Esophagus squamous epithelium (tissue), 4 donors: ENCODE measurements around the gene DOK3.

Experiments used
- POLR2A ChIP-seq, 4 donors: fragments of 450-650 bp; IDR thresholded peaks; one replicate each; pipeline ENCODE4 v1.6.1; 2017; ENCODE audit warnings: antibody characterized with exemption in 4 of 4, mild to moderate bottlenecking in 4 of 4, moderate library complexity in 3 of 4
- TF ChIP-seq, protein P1 (sequence below), 6 experiments: fragments of 450-650 bp in 4 of 6; fragments of 200-600 bp in 2 of 6; sonication (generic) in 2 of 6; IDR thresholded peaks; one replicate each; pipeline ENCODE4 v1.5.1; 2016 to 2019; ENCODE audit warnings: antibody characterized with exemption in 6 of 6, mild to moderate bottlenecking in 4 of 6, moderate library complexity in 4 of 6

- TF ChIP-seq, protein P1, sequence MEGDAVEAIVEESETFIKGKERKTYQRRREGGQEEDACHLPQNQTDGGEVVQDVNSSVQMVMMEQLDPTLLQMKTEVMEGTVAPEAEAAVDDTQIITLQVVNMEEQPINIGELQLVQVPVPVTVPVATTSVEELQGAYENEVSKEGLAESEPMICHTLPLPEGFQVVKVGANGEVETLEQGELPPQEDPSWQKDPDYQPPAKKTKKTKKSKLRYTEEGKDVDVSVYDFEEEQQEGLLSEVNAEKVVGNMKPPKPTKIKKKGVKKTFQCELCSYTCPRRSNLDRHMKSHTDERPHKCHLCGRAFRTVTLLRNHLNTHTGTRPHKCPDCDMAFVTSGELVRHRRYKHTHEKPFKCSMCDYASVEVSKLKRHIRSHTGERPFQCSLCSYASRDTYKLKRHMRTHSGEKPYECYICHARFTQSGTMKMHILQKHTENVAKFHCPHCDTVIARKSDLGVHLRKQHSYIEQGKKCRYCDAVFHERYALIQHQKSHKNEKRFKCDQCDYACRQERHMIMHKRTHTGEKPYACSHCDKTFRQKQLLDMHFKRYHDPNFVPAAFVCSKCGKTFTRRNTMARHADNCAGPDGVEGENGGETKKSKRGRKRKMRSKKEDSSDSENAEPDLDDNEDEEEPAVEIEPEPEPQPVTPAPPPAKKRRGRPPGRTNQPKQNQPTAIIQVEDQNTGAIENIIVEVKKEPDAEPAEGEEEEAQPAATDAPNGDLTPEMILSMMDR (IDR thresholded peaks at IDR 0.05): no peak
- TF ChIP-seq POLR2A (IDR thresholded peaks at IDR 0.05): no peak
Observed at GRCh38 chr5:177465044-177465443, 44.6 kb downstream of the DOK3 start.
